Stimulated activated CD4-positive, alpha-beta T cell treated with anti-CD3 and anti-CD28 coated beads, Interleukin-2, amount 100 ng/mL, for 48 hours (primary cell): ENCODE data around the gene LYRM1.

Experiments used
- DNase-seq, 2 donors: peaks; one replicate each; pipeline ENCODE4 v3.0.0-alpha.2; 2020

LYRM1 gene

GRCh38 chr16:20873331-20873730 is 27.2 kb upstream of the LYRM1 start:
- no peak for DNase-seq

DNA sequence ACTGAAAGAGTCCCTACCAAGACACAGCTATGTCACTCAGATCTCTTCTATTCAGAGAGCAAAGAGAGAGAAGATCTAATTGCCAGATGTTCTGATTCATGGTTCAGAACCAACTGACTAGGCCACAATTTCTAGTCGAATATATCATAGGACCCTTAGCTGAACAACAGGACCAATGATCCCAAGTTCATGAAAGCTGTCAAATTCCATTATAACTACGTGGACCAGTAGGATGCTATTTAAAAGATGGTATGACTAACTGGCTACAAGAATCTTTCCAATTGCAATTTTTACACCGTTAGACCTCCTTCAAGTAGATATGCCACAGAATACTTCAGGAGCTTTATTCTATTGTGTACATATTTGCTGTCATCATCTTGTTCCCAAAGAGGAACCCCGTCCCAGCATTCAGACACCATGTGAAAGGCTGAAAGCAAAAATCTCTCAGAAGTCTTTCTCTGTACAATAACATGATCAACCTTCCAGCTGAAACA is 26.4 kb upstream of the LYRM1 start:
- DNase-seq = no peak

DNA sequence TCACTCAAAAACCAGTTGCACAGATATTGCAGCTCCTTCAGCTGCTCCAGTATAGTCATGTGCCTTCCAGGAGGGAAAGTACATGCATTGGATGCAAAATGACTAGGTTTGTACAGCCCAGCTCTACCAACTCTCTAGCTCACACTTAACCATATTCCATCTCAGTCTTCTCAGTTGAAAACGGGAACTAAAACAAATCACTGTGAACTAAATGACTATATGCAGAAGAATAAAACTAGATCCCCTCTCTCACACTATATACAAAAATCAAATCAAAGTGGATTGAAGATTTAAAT is 25.3 kb upstream of the LYRM1 start:
- no peak for DNase-seq

- no peak for DNase-seq
Measured at GRCh38 chr16:20878682-20879147, 21.9 kb upstream of the LYRM1 start.

- no peak for DNase-seq
Measured at GRCh38 chr16:20879175-20880040, 21.2 kb upstream of the LYRM1 start.

DNA sequence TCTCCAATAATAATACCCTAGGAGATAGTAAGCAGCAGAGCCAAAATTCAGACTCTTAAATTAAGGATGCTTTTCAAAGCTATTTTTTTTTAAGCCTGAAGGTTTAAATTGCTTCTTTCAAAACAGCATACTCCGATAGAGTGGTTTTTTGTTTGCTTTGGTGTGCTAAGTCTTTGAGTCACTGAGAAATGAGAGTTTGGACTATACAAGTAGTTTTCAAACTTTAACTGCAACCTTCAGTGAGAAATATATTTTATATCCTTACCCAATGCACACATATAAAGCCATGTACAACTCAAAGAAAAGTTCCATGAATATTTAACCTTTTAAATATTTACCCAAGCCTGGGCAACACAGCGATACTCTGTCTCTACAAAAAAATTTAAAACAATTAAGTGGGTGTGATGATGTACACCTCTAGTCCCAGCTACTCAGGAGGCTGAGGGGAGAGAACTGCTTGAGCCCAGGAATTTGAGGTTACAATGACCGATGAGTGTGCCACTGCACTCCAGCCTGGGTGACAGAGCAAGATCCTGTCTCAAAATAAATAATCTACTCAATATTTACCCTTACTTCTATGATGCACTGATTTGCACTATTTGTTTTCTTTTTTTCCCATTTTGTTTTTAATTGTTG is 19.6 kb upstream of the LYRM1 start:
- no peak for DNase-seq

- DNase-seq = no peak
Measured at GRCh38 chr16:20881503-20881878, 19.1 kb upstream of the LYRM1 start.

- DNase-seq = no peak
Measured at GRCh38 chr16:20883554-20884239, 16.9 kb upstream of the LYRM1 start.

DNA sequence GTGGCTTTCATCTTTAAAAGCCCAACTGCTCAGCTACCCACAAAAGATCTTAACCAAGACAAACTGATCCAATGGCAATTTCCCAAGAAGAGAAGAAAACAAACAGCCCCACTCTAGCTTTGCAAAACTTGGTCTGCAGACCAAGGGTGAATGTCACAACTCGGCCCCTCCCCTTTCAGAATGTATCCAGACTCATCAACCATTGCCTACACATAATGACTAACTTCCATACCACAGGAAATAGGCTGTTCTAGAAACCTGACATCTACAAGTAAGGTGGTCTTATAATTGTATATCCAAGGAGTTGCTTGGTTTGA is 16.4 kb upstream of the LYRM1 start:
- no peak for DNase-seq

GRCh38 chr16:20886320-20886719 is 14.3 kb upstream of the LYRM1 start:
- no peak for DNase-seq

GRCh38 chr16:20887207-20887606 is 13.4 kb upstream of the LYRM1 start:
- no peak for DNase-seq

DNA sequence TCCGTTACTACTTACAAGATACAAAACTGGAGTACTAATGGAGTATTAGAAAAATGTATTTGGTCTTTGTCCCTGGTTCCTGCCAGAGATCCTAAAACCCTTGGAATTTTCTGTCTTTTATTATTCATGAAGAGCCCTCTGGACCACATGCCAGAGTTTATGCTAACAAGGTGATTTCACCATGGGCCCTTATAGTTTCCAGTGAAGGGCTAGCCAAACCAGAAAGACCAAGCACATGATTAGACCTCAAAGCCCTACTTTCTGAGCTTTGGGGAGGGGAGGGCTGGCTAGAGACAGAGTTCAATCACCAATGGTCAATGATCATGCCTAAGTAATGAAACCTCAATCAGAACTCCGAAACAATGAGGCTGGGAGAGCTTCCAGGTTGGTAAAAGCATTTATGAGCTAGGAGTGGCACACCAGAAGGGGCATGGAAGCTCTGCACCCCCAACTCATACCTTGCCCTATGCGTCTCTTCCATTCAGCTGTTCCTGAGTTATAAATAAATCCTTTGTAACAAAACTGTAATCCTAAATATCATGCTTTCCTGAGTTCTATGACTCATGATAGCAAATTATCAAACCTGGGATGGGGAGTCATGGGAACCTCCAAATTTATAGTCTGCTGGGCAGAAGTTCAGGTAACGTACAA is 10.8 kb upstream of the LYRM1 start:
- no peak for DNase-seq

DNA sequence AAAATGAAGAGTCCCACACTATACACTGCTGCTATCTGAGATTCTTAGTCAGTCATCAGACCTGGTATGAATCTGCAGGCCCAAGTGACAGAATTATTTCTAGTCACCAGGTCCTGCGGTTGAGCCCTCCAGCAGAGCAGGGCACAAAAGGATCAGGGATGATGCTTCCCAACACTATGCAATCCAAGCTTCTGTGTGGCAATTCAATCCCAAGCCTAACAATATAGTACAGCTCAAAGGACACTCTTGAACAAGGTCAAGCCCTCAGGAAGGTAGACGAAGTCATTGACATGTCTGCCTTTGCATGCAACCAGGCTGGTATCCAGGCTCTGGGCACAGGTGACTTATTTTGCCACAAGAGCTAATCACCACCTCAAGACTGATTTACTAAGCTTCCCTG is 6.2 kb upstream of the LYRM1 start:
- DNase-seq = no peak

GRCh38 chr16:20897253-20897897 is 3.2 kb upstream of the LYRM1 start:
- DNase-seq = no peak

DNA sequence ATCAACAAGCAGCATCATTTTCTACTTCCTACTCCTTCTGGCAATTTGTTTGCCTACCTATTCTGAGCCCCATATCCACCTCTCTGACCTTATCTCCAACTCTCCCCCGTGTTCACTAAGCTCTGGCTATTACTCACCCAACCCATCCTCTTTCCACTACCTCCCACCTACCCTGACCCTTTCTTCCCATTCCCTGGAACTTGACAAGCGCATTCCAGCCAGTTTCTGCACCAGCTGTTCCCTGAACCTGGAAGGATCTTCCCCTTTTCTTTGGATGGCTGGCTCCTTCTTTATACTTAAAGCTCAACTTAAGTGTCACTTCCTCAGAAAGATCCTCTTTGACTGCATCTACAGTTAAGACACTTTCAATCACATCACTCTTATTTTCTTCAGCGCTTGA is 2.6 kb upstream of the LYRM1 start:
- DNase-seq = no peak

DNA sequence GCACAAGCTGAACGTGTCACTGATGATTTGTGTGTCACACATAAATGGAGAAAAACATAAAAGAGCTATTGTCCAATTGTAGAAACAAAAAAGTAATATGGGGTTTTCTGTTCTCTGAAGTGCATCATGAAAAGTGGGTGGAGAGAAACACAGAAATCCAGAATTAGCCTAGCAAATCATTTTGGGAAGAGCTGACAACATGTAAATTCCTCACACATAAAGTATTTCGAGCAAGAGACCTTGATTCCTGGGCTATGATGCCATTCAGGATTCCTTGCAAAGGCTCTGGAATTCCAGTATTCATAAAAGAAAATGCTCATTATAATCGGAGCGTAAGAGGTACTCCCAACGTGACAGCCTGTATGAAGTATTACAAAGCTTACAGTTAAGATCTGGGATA is 1.5 kb upstream of the LYRM1 start:
- no peak for DNase-seq

DNA sequence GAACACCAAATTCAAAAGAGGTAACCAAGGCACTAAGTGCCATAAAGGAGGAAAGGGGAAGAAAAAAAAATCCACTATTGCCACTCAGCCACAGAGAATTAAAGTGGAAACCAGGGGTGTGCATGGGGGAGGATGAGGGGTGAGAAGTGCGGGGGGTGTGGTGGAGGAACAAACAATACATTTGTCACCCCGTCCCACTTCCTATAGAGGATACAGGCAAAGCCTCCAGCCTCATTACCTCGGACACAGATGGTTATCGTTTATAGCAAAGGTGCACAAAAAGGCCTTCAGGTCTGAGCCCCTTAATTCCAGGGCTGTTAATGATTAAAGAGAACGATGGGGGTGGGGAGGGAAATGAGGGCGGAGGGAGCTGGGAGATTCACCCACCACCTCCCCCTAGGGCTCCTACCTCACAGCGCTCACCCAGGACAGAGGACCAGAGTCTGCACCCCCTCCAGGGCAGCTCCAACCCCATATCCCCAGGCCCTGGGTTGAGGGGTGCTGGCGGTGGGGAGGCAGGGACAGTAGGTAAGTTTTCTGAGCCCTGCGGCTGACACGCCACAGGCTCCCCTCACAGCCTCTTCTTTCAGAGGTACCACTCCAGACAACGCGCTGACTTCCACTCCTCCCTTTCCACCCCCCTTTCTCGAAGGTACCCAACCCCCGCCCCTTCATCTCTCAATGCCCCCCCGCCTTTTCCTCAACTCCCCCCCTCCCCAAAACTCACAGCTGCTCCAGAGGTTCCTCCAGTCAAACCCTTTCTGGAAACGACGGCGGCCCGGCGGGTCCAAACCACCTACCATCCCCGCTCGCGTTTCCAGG is 883 bp upstream of the LYRM1 start:
- DNase-seq = no peak

GRCh38 chr16:20901068-20901435 is 481 bp downstream of the LYRM1 start:
- no peak for DNase-seq

GRCh38 chr16:20901436-20902112 is 1.0 kb downstream of the LYRM1 start:
- DNase-seq = no peak

GRCh38 chr16:20902426-20902825 is 1.9 kb downstream of the LYRM1 start:
- DNase-seq = no peak

GRCh38 chr16:20903116-20903898 is 2.7 kb downstream of the LYRM1 start:
- no peak for DNase-seq
